GM12891 (cell line): ENCODE data around the gene HBZ.

Source experiments
- POLR2A ChIP-seq: IDR thresholded peaks from 2 replicates; pipeline ENCODE4 v1.6.1; 2011; ENCODE audit warnings: low read depth, low read length, control low read depth
- POLR2AphosphoS5 ChIP-seq: IDR thresholded peaks from 2 replicates; pipeline ENCODE4 v1.6.1; 2011; ENCODE audit warnings: low read depth, low read length, control low read depth
- SPI1 ChIP-seq: IDR thresholded peaks from 2 replicates; pipeline ENCODE4 v1.6.1; 2011; ENCODE audit warnings: low read depth, low read length, control low read depth
- TAF1 ChIP-seq: IDR thresholded peaks from 2 replicates; pipeline ENCODE4 v1.6.1; 2011; ENCODE audit warnings: low read depth, low read length, control low read depth

GRCh38 chr16:170788-171187 lies 18.3 kb downstream of the HBZ start:
- TF ChIP-seq POLR2A (no peak), POLR2AphosphoS5 (no peak), SPI1 (no peak), TAF1 (no peak)
